Measurements from ENCODE around the gene HOXA7. TPM values are rescaled to one million over a fixed set of nuclear protein-coding genes. Genes with fewer than 3 reads are reported as not detected.
A peak's percentile ranks its signal among the peaks of the same experiment; 100 is the strongest.

The HOXA7 gene
- total RNA-seq, 6 experiments from 2014 or later = 6.2 to 8.2 (median 6.8) TPM

DNA sequence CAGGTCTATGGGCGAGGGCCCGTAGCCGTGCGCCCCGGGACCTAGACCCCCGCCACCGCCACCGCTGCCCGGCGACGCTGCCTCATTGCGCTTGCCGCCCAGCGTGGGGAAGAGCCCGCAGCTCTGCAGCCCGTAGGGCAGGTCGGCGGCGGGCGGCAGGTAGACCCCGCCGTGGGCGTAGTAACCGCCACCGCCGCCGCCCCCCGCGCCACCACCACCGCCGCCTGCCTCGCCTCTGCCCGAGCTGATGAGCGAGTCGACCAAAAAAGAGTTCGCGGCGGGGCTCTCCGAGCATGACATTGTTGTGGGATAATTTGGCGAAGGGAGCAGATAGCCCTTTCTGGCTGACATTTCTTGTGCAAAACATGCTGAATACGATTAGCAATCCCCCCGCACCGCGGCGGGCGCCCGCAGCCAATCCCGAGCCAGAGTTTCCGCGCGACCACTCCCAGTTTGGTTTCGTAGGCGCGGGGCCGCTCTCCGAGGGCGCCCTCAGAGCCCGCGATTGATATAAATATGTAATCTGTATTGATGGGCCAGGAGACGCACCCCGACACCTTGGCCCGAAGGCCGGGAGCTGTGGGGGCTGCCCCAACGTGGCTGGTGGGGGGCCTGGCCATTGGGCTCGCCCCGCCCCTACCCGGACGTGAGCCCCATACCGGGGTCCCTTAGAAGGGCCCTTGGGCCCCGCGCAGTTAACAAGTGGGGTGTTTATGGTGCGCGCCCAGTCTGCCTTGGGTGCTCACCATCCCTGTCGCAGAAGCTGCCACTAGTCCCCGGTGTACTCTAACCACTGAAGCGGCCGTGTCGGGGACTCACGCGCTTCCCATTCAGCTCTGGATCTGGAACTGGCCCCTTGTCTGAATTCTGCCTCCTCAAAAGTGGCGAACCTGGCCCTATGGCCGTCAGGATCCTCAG, 17.7 kb upstream of the HOXA7 start, which contains the start of gene HOXA10:
Gene HOXA10, minus strand, starts transcription at position 365 of the 918 bp plus-strand sequence. Its CDS starts 14 bp downstream, at position 351.
- no peaks in the 10 kb centered on the region for H3K9me3 Mint-ChIP-seq
- H3K27ac Mint-ChIP-seq = peak within 1 kb of the TSS; percentile 99
- TF ChIP-seq, protein P1, sequence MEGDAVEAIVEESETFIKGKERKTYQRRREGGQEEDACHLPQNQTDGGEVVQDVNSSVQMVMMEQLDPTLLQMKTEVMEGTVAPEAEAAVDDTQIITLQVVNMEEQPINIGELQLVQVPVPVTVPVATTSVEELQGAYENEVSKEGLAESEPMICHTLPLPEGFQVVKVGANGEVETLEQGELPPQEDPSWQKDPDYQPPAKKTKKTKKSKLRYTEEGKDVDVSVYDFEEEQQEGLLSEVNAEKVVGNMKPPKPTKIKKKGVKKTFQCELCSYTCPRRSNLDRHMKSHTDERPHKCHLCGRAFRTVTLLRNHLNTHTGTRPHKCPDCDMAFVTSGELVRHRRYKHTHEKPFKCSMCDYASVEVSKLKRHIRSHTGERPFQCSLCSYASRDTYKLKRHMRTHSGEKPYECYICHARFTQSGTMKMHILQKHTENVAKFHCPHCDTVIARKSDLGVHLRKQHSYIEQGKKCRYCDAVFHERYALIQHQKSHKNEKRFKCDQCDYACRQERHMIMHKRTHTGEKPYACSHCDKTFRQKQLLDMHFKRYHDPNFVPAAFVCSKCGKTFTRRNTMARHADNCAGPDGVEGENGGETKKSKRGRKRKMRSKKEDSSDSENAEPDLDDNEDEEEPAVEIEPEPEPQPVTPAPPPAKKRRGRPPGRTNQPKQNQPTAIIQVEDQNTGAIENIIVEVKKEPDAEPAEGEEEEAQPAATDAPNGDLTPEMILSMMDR (IDR thresholded peaks at IDR 0.05) = no peak
- peaks cover 61% of the 10 kb centered on the region for H3K36me3 Mint-ChIP-seq (ENCODE audit: low read depth)
- H3K27me3 Mint-ChIP-seq (ENCODE audit: insufficient read depth) = peaks cover 24% of the 10 kb centered on the region
- H3K4me3 Mint-ChIP-seq = peak within 1 kb of the TSS; percentile 96
- H3K4me1 Mint-ChIP-seq (ENCODE audit: low read depth) = peaks cover 55% of the 10 kb centered on the region
- peak; percentile 71 for DNase-seq

DNA sequence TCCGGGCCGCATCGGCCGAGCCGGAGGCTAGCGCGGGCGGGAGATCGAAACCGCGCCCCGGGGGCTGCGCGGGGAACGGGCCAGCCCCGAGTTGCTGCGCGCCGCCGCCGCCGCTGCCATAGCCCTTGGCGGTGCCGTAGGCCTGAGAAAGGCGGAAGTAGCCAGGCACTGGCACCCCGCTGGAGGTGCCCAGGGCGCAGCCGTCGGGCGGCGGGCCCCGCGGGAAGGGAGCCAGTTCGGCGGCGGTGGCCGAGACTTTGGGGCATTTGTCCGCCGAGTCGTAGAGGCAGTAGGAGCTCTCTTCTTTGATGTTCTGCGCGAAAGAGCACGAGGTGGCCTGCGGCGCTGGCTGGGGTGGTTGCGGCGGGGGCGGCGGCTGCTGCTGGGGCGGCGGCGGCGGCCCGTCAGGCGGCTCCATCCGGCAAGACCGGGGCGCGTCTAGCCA, 17.1 kb upstream of the HOXA7 start:
- Mint-ChIP-seq H3K4me3 (peak overlapping the region; percentile 93), H3K27me3 (ENCODE audit: insufficient read depth) (peaks cover 25% of the 10 kb centered on the region), H3K27ac (no peak overlapping the region; the same call in 1 of the 2 replicates), H3K9me3 (no peaks in the 10 kb centered on the region), H3K4me1 (ENCODE audit: low read depth) (peaks cover 57% of the 10 kb centered on the region), H3K36me3 (ENCODE audit: low read depth) (peaks cover 61% of the 10 kb centered on the region)
- no peak for DNase-seq
- TF ChIP-seq, protein P1 (IDR thresholded peaks at IDR 0.05) = no peak

DNA sequence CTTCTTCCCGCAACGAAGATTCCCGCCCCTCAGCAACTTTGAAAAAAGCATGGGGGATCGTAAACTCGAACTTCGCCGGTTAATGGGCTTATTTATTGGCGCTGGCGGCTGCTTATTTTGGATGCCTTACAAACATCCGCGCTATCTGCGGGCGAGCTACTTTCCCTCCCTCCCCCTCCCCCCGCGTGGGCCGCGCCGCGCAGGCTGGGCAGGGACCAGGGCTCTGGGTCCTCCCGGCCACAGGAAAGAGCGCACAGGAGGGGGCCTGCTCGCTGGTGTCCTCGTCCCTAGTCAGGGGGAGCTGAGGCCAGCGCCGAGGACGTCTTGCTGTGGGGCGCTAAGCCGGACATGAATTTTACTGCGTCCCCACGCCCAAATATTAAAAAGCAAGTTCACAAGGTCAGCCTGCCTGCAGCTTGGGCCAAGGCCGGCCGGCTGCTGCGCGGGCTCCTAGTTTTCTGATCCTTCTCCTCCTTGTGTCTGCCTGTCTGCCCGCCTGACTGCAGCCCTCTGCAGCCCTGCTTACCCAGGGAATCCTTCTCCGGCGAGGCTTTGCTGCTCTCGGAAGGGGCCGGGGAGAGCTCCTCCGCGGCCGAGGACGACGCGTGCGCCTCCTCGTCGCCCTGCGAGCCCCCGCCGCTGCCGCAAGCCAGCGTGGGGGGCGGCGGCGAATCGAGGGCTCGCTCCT, 16.5 kb upstream of the HOXA7 start:
- Mint-ChIP-seq H3K36me3 (ENCODE audit: low read depth) (peaks cover 61% of the 10 kb centered on the region), H3K27ac (peak overlapping the region; percentile 99), H3K9me3 (no peaks in the 10 kb centered on the region), H3K27me3 (ENCODE audit: insufficient read depth) (peaks cover 26% of the 10 kb centered on the region), H3K4me3 (peak overlapping the region; percentile 96), H3K4me1 (ENCODE audit: low read depth) (peaks cover 62% of the 10 kb centered on the region)
- DNase-seq = peak; percentile 89
- TF ChIP-seq, protein P1 (IDR thresholded peaks at IDR 0.05) = no peak

DNA sequence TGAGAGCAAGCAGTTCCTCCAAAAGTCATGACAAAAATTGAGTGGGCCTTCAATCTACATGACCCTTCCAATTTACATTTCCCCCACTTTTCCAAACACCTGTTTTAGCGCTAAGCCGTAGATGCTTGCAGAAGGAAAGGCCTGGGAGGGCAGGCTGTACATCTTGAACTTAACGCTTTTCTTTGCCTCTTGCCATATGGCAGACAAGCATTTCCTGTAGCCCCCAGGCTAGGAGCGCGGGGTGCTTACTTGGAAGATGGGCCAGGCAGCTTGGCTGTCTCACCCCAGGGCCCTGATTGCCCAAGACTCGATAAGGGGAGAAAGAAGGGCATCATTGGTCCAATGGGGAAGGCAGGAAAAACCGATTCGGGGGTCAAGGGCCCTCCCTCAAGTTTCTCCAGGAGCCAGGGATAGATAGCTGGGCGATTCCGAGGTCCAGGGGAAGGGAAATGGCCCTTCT, 15.9 kb upstream of the HOXA7 start:
- Mint-ChIP-seq H3K36me3 (ENCODE audit: low read depth) (peaks cover 58% of the 10 kb centered on the region), H3K9me3 (no peaks in the 10 kb centered on the region), H3K4me1 (ENCODE audit: low read depth) (peaks cover 62% of the 10 kb centered on the region), H3K27ac (peak overlapping the region; percentile 99), H3K27me3 (ENCODE audit: insufficient read depth) (peaks cover 26% of the 10 kb centered on the region), H3K4me3 (peak overlapping the region; percentile 96)
- TF ChIP-seq, protein P1 (IDR thresholded peaks at IDR 0.05) = no peak
- DNase-seq = peak; percentile 75

DNA sequence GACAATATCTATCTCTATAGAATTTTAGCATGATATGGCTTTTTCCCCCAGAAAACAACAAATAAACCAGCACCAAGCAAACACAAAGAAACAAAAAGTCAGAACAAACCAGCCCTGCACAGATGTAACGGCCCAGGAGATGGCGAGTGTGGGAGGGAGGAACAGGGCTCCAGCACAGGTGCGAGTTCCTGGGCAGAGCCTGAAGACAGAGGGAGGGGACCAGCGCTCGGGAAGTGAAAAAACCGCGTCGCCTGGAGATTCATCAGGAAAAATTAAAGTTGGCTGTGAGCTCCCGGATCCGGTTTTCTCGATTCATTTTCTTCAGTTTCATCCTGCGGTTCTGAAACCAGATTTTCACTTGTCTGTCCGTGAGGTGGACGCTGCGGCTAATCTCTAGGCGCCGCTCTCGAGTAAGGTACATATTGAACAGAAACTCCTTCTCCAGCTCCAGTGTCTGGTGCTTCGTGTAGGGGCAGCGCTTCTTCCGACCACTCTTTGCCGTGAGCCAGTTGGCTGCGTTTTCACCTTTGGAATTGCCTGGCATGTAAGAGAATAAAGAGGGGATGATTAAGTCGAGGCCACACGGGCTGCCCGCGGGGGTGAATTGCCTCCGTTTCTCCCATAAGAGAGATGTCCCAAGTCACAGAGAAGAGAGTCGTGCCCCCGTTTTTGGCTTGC, 15.3 kb upstream of the HOXA7 start:
- H3K9me3 Mint-ChIP-seq = no peaks in the 10 kb centered on the region
- peak overlapping the region; percentile 99 for H3K27ac Mint-ChIP-seq
- peaks cover 30% of the 10 kb centered on the region for H3K27me3 Mint-ChIP-seq (ENCODE audit: insufficient read depth)
- peaks cover 60% of the 10 kb centered on the region for H3K36me3 Mint-ChIP-seq (ENCODE audit: low read depth)
- H3K4me3 Mint-ChIP-seq = peak overlapping the region; percentile 96
- TF ChIP-seq, protein P1 (IDR thresholded peaks at IDR 0.05) = no peak; the same call in 1 of the 2 replicates
- DNase-seq = no peak
- peaks cover 62% of the 10 kb centered on the region for H3K4me1 Mint-ChIP-seq (ENCODE audit: low read depth)

All from HFFc6 (cell line).